HL-60 (cell line): ENCODE results near the gene CTNNA3.

ENCODE experiments used
- CTCF ChIP-seq: IDR thresholded peaks from one replicate; pipeline ENCODE4 v1.5.1; 2011; ENCODE audit warnings: low read length, control low read depth, inconsistent platforms; ENCODE audit not compliant: insufficient read depth
- GABPA ChIP-seq: IDR thresholded peaks from 2 replicates; pipeline ENCODE4 v1.6.1; 2012; ENCODE audit warnings: low read depth
- POLR2AphosphoS5 ChIP-seq: IDR thresholded peaks from 2 replicates; pipeline ENCODE4 v1.6.1; 2012; ENCODE audit warnings: low read depth
- REST ChIP-seq: IDR thresholded peaks from 2 replicates; pipeline ENCODE4 v1.6.1; 2012; ENCODE audit warnings: low read depth; ENCODE audit not compliant: insufficient replicate concordance

GRCh38 chr10:66390926-66391325 lies 1305.1 kb downstream of the CTNNA3 start:
- TF ChIP-seq CTCF (no peak), GABPA (no peak), POLR2AphosphoS5 (no peak), REST (no peak)
